HG02885 (cell line): ENCODE data around the gene CCBE1.

Experiments used
- ATAC-seq: cut with Tn5 transposase; IDR thresholded peaks from one replicate; pipeline ENCODE4 v1.9.1; 2021; ENCODE audit warnings: mild to moderate bottlenecking; ENCODE audit not compliant: unreplicated experiment, poor library complexity

CCBE1 gene

GRCh38 chr18:59431131-59431530 is 266.1 kb downstream of the CCBE1 start:
- no peak for ATAC-seq

DNA sequence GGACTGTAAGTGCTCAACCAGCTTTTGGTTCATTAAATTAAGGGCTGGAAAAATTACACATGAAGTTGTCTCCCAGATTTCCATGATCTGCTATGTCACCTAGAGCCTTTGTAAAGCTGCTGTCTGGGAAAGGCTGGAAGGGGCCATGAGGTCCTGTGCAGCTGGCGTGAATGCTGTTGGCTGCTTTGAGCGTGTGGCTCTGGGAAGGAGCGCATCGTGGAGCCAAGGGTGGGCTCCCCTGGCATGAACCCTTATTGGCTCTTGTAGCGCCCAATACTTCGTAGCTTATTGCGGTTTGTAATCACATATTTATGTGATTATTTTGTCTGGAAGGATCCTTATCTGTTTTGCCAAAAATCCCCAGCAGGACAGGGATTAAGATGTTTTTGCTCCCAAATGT is 267.6 kb downstream of the CCBE1 start:
- no peak for ATAC-seq

DNA sequence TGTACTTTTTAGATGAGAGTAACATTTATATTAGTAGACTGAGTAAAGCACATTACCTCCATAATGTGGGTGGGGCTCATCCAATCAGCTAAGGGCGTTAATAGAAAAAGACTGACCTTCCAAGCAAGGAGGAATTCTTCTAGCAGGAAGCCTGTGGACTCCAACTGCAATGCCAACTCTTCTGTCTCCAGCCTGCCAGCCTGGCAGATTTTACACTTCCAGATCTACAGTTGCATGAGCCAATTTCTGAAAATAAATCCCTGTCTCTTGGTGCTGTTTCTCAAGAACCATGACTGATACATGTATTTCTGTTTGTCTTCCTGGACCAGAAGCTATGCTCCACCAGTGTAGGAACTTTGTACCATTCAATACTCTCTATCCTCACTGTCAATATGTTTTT is 269.2 kb downstream of the CCBE1 start:
- no peak for ATAC-seq

DNA sequence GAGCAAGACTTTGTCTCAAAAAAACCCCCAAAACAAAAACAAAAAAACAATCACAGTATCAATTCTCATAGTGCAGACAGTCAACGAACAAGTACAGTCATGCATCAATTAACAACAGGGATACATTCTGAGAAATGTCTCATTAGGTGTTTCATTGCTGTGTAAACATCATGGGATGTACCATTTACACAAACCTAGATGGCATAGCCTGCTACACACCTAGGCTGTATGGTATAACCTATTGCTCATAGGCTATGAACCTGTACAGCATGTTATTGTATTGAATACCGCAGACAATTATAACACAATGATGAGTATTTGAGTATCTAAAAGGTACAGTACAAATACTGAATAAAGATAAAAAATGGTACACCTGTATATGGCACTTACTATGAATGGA is 270.4 kb downstream of the CCBE1 start:
- no peak for ATAC-seq

DNA sequence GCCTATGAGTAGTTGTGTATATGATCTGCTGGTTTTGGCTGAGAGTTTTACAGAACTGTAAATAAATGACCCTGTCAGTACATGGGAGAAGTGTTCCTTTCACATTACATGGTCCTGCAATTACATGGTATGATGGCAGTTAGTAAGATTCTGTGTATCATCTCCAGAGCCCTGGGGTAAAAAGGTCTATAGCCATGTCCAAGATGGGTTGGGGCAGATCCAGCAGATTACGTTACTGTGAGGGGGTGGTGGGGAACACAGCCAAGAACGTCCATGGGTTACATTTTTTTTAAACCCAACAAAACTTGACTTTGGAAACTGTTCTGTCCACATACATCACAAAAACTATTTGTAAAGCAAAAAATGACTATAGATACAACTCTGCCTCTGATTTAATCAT is 274.0 kb downstream of the CCBE1 start:
- ATAC-seq, result no peak

GRCh38 chr18:59420244-59420643 is 277.0 kb downstream of the CCBE1 start:
- ATAC-seq, result no peak

DNA sequence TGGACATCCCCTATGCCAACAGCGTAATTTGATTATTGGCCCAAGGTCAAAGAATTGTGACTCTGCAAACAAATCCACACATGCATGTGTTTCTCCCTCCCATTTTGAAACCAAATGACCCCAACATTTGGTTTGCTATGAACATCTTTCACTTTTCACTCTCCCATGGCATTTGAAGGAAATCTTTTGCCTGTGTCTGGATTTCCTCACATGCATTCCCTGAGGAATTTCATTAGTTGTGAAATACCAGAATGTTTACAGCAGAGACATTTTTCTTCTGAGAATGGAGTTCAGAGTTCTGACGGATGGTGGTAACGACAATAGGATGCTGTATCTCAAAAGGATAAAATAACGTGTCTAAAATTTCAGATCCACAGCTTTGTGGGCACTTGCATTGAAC is 277.8 kb downstream of the CCBE1 start:
- no peak for ATAC-seq

DNA sequence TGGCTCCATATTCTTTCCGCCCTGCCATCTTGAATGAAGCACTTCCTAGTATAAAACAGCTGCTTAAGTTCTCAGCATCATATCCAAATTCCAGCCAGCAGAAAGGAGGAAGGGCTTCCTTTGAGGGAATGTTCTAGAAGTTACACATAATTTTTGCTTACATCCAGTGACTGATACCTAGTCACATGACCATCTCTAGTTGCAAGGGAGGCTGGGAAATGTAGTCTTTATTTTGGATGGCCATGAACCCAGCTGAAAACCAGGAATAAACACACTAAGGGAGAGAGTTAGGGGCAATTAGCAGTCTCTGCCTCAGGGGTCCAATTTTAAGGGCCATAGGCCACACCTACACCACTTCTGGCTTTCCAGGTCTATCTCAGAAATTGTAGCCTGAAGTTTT is 280.4 kb downstream of the CCBE1 start:
- ATAC-seq, result no peak

- ATAC-seq, result no peak
Observed at GRCh38 chr18:59414111-59414653, 283.0 kb downstream of the CCBE1 start.

- ATAC-seq, result peak; percentile 97
Observed at GRCh38 chr18:59402432-59403090, 294.7 kb downstream of the CCBE1 start.

- no peak for ATAC-seq
Observed at GRCh38 chr18:59400407-59400806, 296.8 kb downstream of the CCBE1 start.

GRCh38 chr18:59395226-59396175 is 301.7 kb downstream of the CCBE1 start:
- no peak for ATAC-seq

DNA sequence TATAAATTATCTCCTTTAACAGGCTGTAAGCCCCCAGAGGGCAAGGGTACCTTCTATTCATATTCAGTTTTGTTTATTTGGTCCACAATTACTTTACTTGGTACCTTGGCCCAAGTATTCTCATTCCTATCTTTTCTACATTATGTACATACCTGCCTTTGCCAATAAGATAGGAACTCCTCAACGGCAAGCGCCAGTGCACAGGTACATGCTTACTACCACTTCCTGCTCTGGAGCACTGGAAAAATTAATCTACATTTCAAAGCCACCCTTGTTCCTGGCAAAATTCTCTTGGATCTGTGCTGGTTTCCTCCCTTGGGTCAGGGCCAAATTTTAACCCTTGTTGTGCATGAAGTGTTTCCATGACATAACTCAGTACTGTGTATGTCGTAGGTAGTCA is 303.8 kb downstream of the CCBE1 start:
- ATAC-seq, result no peak

GRCh38 chr18:59388817-59389216 is 308.4 kb downstream of the CCBE1 start:
- no peak for ATAC-seq

GRCh38 chr18:59387687-59388565 is 309.3 kb downstream of the CCBE1 start:
- ATAC-seq, result no peak

GRCh38 chr18:59386909-59387686 is 310.1 kb downstream of the CCBE1 start:
- no peak for ATAC-seq

DNA sequence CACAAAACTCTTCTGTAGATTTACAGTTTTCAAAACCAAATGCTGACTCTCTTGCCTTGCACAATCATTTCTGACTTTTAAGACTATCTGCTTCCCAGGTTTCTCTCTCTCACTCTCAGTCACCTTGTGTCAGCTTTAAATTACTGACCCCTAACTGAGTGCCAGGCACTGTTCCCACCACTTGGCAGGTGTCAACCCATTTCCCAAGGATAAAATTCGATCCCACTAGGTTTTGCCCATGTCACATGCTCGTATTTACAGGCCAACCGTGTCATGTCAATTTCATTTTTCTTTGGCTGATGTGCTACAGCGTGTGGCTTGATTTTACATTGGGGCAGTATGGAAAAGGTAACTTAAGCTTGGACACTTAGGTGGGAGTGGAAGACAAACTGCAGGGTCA is 312.0 kb downstream of the CCBE1 start:
- ATAC-seq, result no peak

DNA sequence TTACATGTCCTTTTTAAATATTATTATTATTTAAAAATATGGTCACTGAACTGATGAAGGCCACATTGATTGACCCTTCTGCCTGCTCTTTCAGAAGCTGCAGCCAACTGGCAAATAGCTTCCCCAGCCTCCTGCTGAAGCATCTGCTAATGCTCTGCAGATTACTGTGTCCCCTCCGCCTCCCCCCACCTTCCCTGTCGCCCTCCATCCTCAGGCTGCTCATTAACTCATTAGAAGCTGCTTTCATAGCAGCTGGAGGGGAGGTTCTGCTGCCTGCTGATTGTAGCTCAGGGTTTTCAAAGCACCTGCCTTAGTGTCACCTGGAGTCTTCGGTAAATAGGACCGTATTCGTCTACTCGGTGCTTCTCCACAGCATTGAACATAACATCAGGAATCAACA is 313.4 kb downstream of the CCBE1 start:
- no peak for ATAC-seq

GRCh38 chr18:59382383-59382782 is 314.8 kb downstream of the CCBE1 start:
- ATAC-seq, result no peak

DNA sequence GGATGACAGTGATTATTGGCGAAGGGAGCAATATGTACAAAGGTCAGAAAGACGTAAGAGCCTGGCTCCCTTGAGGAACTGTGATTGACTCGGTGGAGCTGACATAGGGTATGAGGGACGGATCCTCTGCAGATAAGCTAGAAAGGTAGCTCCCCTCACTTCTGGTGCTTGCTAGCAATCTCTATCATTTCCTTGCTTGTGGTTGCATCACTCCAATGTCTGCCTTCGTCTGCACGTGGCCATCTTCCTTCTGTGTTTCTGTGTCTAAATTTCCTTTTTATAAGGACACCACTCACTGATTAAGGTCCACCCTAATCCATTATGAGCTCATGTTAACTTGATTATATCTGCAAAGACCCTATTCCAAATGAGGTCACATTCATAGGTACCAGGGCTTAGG is 315.3 kb downstream of the CCBE1 start:
- no peak for ATAC-seq
